Peyer's patch (tissue), 4 donors: ENCODE results near the gene YTHDF1.

Source experiments
- CTCF ChIP-seq, 6 experiments: fragments of 450-650 bp in 4 of 6; fragments of 200-600 bp in 2 of 6; sonication (generic) in 1 of 6; IDR thresholded peaks; one replicate each; pipeline ENCODE4 v1.5.1; 2017 to 2019; ENCODE audit warnings: antibody characterized with exemption in 6 of 6, mild to moderate bottlenecking in 3 of 6, moderate library complexity in 1 of 6
- POLR2A ChIP-seq, 2 donors: fragments of 450-650 bp; IDR thresholded peaks; one replicate each; pipeline ENCODE4 v1.5.1; 2017; ENCODE audit warnings: antibody characterized with exemption in 2 of 2, mild to moderate bottlenecking in 2 of 2, moderate library complexity in 2 of 2

GRCh38 chr20:63206878-63207277 is 9.1 kb downstream of the YTHDF1 start:
- no peak for TF ChIP-seq CTCF (IDR thresholded peaks at IDR 0.05)
- TF ChIP-seq POLR2A (IDR thresholded peaks at IDR 0.05), result no peak
